Measurements from ENCODE around the gene CNR2. TPM values are rescaled to one million over a fixed set of nuclear protein-coding genes. Genes with fewer than 3 reads are reported as not detected.

CNR2 gene
- total RNA-seq, 1 experiment from 2014 or later: not detected

GRCh38 chr1:23915466-23915865, 2.3 kb upstream of the CNR2 start:
- POLR2A ChIA-PET (ENCODE audit: unreplicated experiment): interaction anchor here (0.6 kb wide), 1 partner anchor 277 kb away, joined by 5 read pairs; no protein-coding TSS in a partner anchor
- Histone ChIP-seq H3K4me1 (replicated peaks; ENCODE audit: insufficient read depth) (peaks cover 8% of the 10 kb centered on the region; the same call in 1 of the 2 replicates), H3K27me3 (ENCODE audit: insufficient read depth, low read depth) (no peaks in the 10 kb centered on the region), H4K20me1 (ENCODE audit: insufficient read depth) (no peaks in the 10 kb centered on the region), H2AFZ (no peak overlapping the region), H3K9me2 (ENCODE audit: insufficient read depth) (no peaks in the 10 kb centered on the region), H3K36me3 (ENCODE audit: low read depth) (no peaks in the 10 kb centered on the region), H3F3A (ENCODE audit: insufficient read depth, low read depth) (no peaks in the 10 kb centered on the region), H3K9me3 (ENCODE audit: insufficient read depth, low read depth) (no peaks in the 10 kb centered on the region), H3K27ac (no peak overlapping the region), H3K4me2 (no peak overlapping the region), H3K79me2 (ENCODE audit: low read depth) (no peaks in the 10 kb centered on the region), H3K4me3 (no peak overlapping the region)
- DNase-seq: no peak
- BruUV-seq (replicated peaks): no TSS peak
- intact Hi-C loops (cut with micrococcal nuclease; ENCODE audit: unreplicated experiment): loop anchor here (5.0 kb wide), 2 partner anchors 373 to 938 kb away; no protein-coding TSS in a partner anchor
- CTCF ChIA-PET: interaction anchor here (0.5 to 1.9 kb wide), 2 partner anchors 40 to 144 kb away, joined by 14 to 26 read pairs; no protein-coding TSS in a partner anchor
- TF ChIP-seq CTCF (conservative IDR thresholded peaks at IDR 0.05) (no peak), EZH2 (IDR thresholded peaks at IDR 0.05; ENCODE audit: low read depth) (no peak)

- H3K79me2 ChIP-seq (ENCODE audit: low read depth): no peaks in the 10 kb centered on the region
- H3F3A ChIP-seq (ENCODE audit: insufficient read depth, low read depth): no peaks in the 10 kb centered on the region
- POLR2A ChIA-PET (ENCODE audit: unreplicated experiment): interaction anchor here (0.6 kb wide), 1 partner anchor 277 kb away, joined by 5 read pairs; no protein-coding TSS in a partner anchor
- no peaks in the 10 kb centered on the region for H3K9me3 ChIP-seq (ENCODE audit: insufficient read depth, low read depth)
- peaks cover 8% of the 10 kb centered on the region; the same call in 1 of the 2 replicates for H3K4me1 ChIP-seq (replicated peaks; ENCODE audit: insufficient read depth)
- no peak overlapping the region for H3K27ac ChIP-seq
- no peak overlapping the region for H3K4me2 ChIP-seq
- TF ChIP-seq EZH2 (IDR thresholded peaks at IDR 0.05; ENCODE audit: low read depth) (no peak), CTCF (conservative IDR thresholded peaks at IDR 0.05) (no peak)
- CTCF ChIA-PET: no interaction called here
- BruUV-seq (replicated peaks): no TSS peak
- no peak for DNase-seq
- no peak overlapping the region for H2AFZ ChIP-seq
- H3K9me2 ChIP-seq (ENCODE audit: insufficient read depth): no peaks in the 10 kb centered on the region
- H4K20me1 ChIP-seq (ENCODE audit: insufficient read depth): no peaks in the 10 kb centered on the region
- H3K4me3 ChIP-seq: no peak overlapping the region
- intact Hi-C loops (cut with micrococcal nuclease; ENCODE audit: unreplicated experiment): loop anchor here (5.0 kb wide), 2 partner anchors 373 to 938 kb away; no protein-coding TSS in a partner anchor
- H3K36me3 ChIP-seq (ENCODE audit: low read depth): no peaks in the 10 kb centered on the region
- no peaks in the 10 kb centered on the region for H3K27me3 ChIP-seq (ENCODE audit: insufficient read depth, low read depth)
Measured at GRCh38 chr1:23914921-23915320, 1.8 kb upstream of the CNR2 start.

- H3K36me3 ChIP-seq (ENCODE audit: low read depth): no peaks in the 10 kb centered on the region
- no peak overlapping the region for H3K27ac ChIP-seq
- H3K4me2 ChIP-seq: no peak overlapping the region
- intact Hi-C loops (cut with micrococcal nuclease; ENCODE audit: unreplicated experiment): no loop called here
- no peaks in the 10 kb centered on the region for H3K9me3 ChIP-seq (ENCODE audit: insufficient read depth, low read depth)
- no peak overlapping the region for H2AFZ ChIP-seq
- no TSS peak for BruUV-seq (replicated peaks)
- H4K20me1 ChIP-seq (ENCODE audit: insufficient read depth): no peaks in the 10 kb centered on the region
- no peak overlapping the region for H3K4me3 ChIP-seq
- no peak for DNase-seq
- no peaks in the 10 kb centered on the region for H3K79me2 ChIP-seq (ENCODE audit: low read depth)
- H3K9me2 ChIP-seq (ENCODE audit: insufficient read depth): no peaks in the 10 kb centered on the region
- ChIA-PET POLR2A (ENCODE audit: unreplicated experiment) (no interaction called here), CTCF (no interaction called here)
- H3F3A ChIP-seq (ENCODE audit: insufficient read depth, low read depth): peaks cover 4% of the 10 kb centered on the region; the same call in 1 of the 2 replicates
- no peak for TF ChIP-seq CTCF (conservative IDR thresholded peaks at IDR 0.05)
- TF ChIP-seq EZH2 (IDR thresholded peaks at IDR 0.05; ENCODE audit: low read depth): no peak
- H3K4me1 ChIP-seq (replicated peaks; ENCODE audit: insufficient read depth): peaks cover 14% of the 10 kb centered on the region
- H3K27me3 ChIP-seq (ENCODE audit: insufficient read depth, low read depth): no peaks in the 10 kb centered on the region
Measured at GRCh38 chr1:23911921-23912320, 1.2 kb downstream of the CNR2 start.

Data from PC-9 (cell line).